ENCODE data around the gene TDRD12.
"Not testable (repeated sequence)": the region's sequence is repeated elsewhere in the genome, so short reads cannot be mapped to it uniquely, and the experiment has no call there.

The TDRD12 gene

GRCh38 chr19:32811151-32811550 is 91.6 kb downstream of the TDRD12 start:
- DNase-seq, result no peak

- DNase-seq, result no peak
Observed at GRCh38 chr19:32812036-32812435, 92.5 kb downstream of the TDRD12 start.

GRCh38 chr19:32812571-32812970 is 93.0 kb downstream of the TDRD12 start:
- DNase-seq, result no peak

- peak; percentile 27 for DNase-seq
Observed at GRCh38 chr19:32813862-32814425, 94.4 kb downstream of the TDRD12 start.

GRCh38 chr19:32814624-32815023 is 95.1 kb downstream of the TDRD12 start:
- no peak for DNase-seq

- no peak for DNase-seq
Observed at GRCh38 chr19:32816555-32817099, 97.1 kb downstream of the TDRD12 start.

GRCh38 chr19:32817569-32818476 is 98.3 kb downstream of the TDRD12 start:
- DNase-seq, result no peak

GRCh38 chr19:32818536-32818935 is 99.0 kb downstream of the TDRD12 start:
- DNase-seq, result no peak

GRCh38 chr19:32819419-32820400 is 100.1 kb downstream of the TDRD12 start:
- DNase-seq, result no peak

GRCh38 chr19:32822916-32823746 is 103.6 kb downstream of the TDRD12 start:
- no peak for DNase-seq

- DNase-seq, result no peak
Observed at GRCh38 chr19:32823747-32824102, 104.2 kb downstream of the TDRD12 start.

GRCh38 chr19:32824191-32824751 is 104.7 kb downstream of the TDRD12 start:
- no peak for DNase-seq

GRCh38 chr19:32824916-32825608 is 105.5 kb downstream of the TDRD12 start:
- DNase-seq, result no peak

- DNase-seq, result no peak
Observed at GRCh38 chr19:32828139-32828538, 108.6 kb downstream of the TDRD12 start.

- DNase-seq, result no peak
Observed at GRCh38 chr19:32828643-32829344, 109.2 kb downstream of the TDRD12 start.

- DNase-seq, result no peak
Observed at GRCh38 chr19:32829345-32829896, 109.9 kb downstream of the TDRD12 start.

- DNase-seq, result no peak
Observed at GRCh38 chr19:32830231-32831014, 110.9 kb downstream of the TDRD12 start.

GRCh38 chr19:32831611-32832010 is 112.0 kb downstream of the TDRD12 start:
- DNase-seq, result no peak

GRCh38 chr19:32832094-32832493 is 112.5 kb downstream of the TDRD12 start:
- not testable (repeated sequence) for DNase-seq
